K562 (cell line): ENCODE measurements around the gene PCDH1. TPM values are rescaled to one million over a fixed set of nuclear protein-coding genes. Genes with fewer than 3 reads are reported as not detected.

Source experiments
- ATAC-seq: fragments of 200-7000 bp; cut with Tn5 transposase; 3 replicates; pipeline ENCODE4 v1.9.1; 2020; ENCODE audit warnings: moderate library complexity
- BruUV-seq: library from RNA; stranded (reverse); fragments of 400-500 nt; replicated peaks from 2 replicates; lab custom pipeline; 2021; lab: Mats Ljungman, UMichigan
- CTCF ChIA-PET: fragments of 300-600 bp; formaldehyde crosslinking; extraction: SDS; loops from one replicate; lab custom pipeline; 2021; ENCODE audit warnings: low intra/inter-chr PET ratio; lab: Yijun Ruan, JAX
- POLR2A ChIA-PET: fragments of 300-600, 350-650 bp; sonication (Branson Sonifier 250); formaldehyde crosslinking; extraction: SDS; loops from one replicate; lab custom pipeline; 2021; ENCODE audit warnings: antibody characterized with exemption, inconsistent platforms; lab: Yijun Ruan, JAX
- DNase-seq, 4 experiments: peaks; one replicate each; pipeline versions ENCODE4 v3.0.0 to v3.0.0-alpha.2; 2011 to 2018; ENCODE audit warnings: low spot score in 3 of 4, mixed read lengths in 3 of 4; ENCODE audit errors: extremely low read depth in 1 of 4
- FAIRE-seq: peaks from 2 replicates; lab custom pipeline; 2011; peaks lifted over from hg19 to GRCh38; lab: Jason Lieb, UNC
- H2AFZ ChIP-seq: 2 replicates; pipeline ENCODE4 v1.6.0; 2011; ENCODE audit warnings: low read depth, low read length, control low read depth, inconsistent platforms
- H3K27ac ChIP-seq: fragments of 200-600 bp; 3 replicates; pipeline ENCODE4 v1.8.0; 2011; ENCODE audit warnings: low read depth, mild to moderate bottlenecking, control low read depth, inconsistent platforms, low read length, moderate library complexity, mixed read lengths; ENCODE audit errors: extremely low read depth
- H3K27me3 ChIP-seq, 2 experiments: fragments of 300-600 bp in 1 of 2; 2 replicates in 1 of 2; 3 replicates in 1 of 2; pipeline versions ENCODE4 v1.6.0 to v1.8.0; 2011; ENCODE audit warnings: inconsistent platforms in 2 of 2, low read length in 2 of 2, mild to moderate bottlenecking in 1 of 2, mixed read lengths in 1 of 2, moderate library complexity in 1 of 2; ENCODE audit not compliant: control insufficient read depth in 2 of 2, insufficient read depth in 2 of 2
- H3K36me3 ChIP-seq: fragments of 300-600 bp; 3 replicates; pipeline ENCODE4 v1.8.0; 2011; ENCODE audit warnings: mild to moderate bottlenecking, low read length, inconsistent platforms; ENCODE audit not compliant: control insufficient read depth, insufficient read depth
- H3K4me1 ChIP-seq, 2 experiments: fragments of 200-600 bp in 1 of 2; replicated peaks in 1 of 2; 2 replicates in 1 of 2; 3 replicates in 1 of 2; pipeline versions ENCODE4 v1.5.1 to v1.8.0; 2011; ENCODE audit warnings: inconsistent platforms in 2 of 2, low read length in 2 of 2, mild to moderate bottlenecking in 1 of 2, mixed read lengths in 1 of 2, moderate library complexity in 1 of 2; ENCODE audit not compliant: control insufficient read depth in 2 of 2, insufficient read depth in 2 of 2
- H3K4me2 ChIP-seq: 2 replicates; pipeline ENCODE4 v1.6.1; 2011; ENCODE audit warnings: low read length, control low read depth, inconsistent platforms, mixed read lengths; ENCODE audit not compliant: insufficient read depth
- H3K4me3 ChIP-seq: fragments of 200-600 bp; sonication (generic), shearing (Covaris generic); 2 replicates; pipeline ENCODE4 v1.5.1; 2016; ENCODE audit warnings: control low read depth, inconsistent platforms
- H3K79me2 ChIP-seq: fragments of 200-600 bp; 3 replicates; pipeline ENCODE4 v1.8.0; 2011; ENCODE audit warnings: low read length, inconsistent platforms; ENCODE audit not compliant: control insufficient read depth, insufficient read depth
- H3K9ac ChIP-seq, 2 experiments: 2 replicates each; pipeline versions ENCODE4 v1.6.0 to v1.6.1; 2011; ENCODE audit warnings: low read depth in 2 of 2, low read length in 2 of 2, control low read depth in 1 of 2, inconsistent platforms in 1 of 2, mild to moderate bottlenecking in 1 of 2, mixed read lengths in 1 of 2; ENCODE audit not compliant: insufficient read depth in 1 of 2
- H3K9me1 ChIP-seq: one replicate; pipeline ENCODE4 v1.6.0; 2011; ENCODE audit warnings: inconsistent platforms, mild to moderate bottlenecking, low read length, moderate library complexity; ENCODE audit not compliant: control insufficient read depth, insufficient read depth
- H3K9me3 ChIP-seq: replicated peaks from 2 replicates; pipeline ENCODE4 v1.5.1; 2011; ENCODE audit warnings: low read depth, low read length, inconsistent platforms; ENCODE audit not compliant: control insufficient read depth, insufficient read depth
- H4K20me1 ChIP-seq: replicated peaks from 2 replicates; pipeline ENCODE4 v1.6.1; 2011; ENCODE audit warnings: low read length, inconsistent platforms, mixed read lengths; ENCODE audit not compliant: control insufficient read depth, insufficient read depth
- FOXM1 ChIP-seq, 2 experiments: fragments of 450-650 bp in 1 of 2; sonication (generic) in 1 of 2; formaldehyde crosslinking in 1 of 2; IDR thresholded peaks; 2 replicates each; pipeline versions ENCODE4 v1.6.1 to v1.9.0; 2017 to 2022; ENCODE audit warnings: low read depth in 2 of 2, mild to moderate bottlenecking in 2 of 2, missing genetic modification reagents in 1 of 2, moderate library complexity in 1 of 2
- IRF9 ChIP-seq: fragments of 450-650 bp; IDR thresholded peaks from 2 replicates; pipeline ENCODE4 v1.6.1; 2016; ENCODE audit warnings: missing biosample characterization, missing genetic modification characterization
- KAT7 ChIP-seq: sonication (generic); formaldehyde crosslinking; IDR thresholded peaks from 2 replicates; pipeline ENCODE4 v1.8.0; 2022; ENCODE audit warnings: missing genetic modification reagents, mild to moderate bottlenecking, borderline replicate concordance
- RHOXF2B ChIP-seq: fragments of 250-450 bp; sonication (Bioruptor Pico); conservative IDR thresholded peaks from 2 replicates; pipeline ENCODE4 v1.5.1; 2021
- TFE3 ChIP-seq: fragments of 450-650 bp; formaldehyde crosslinking; IDR thresholded peaks from 2 replicates; pipeline ENCODE4 v1.4.0; 2020; ENCODE audit warnings: mild to moderate bottlenecking, mixed read lengths
- THRA ChIP-seq: fragments of 450-650 bp; IDR thresholded peaks from 2 replicates; pipeline ENCODE4 v1.6.1; 2017; ENCODE audit warnings: mild to moderate bottlenecking, moderate library complexity
- ZC3H8 ChIP-seq: fragments of 450-650 bp; IDR thresholded peaks from 2 replicates; pipeline ENCODE4 v1.6.1; 2017
- ZNF124 ChIP-seq: sonication (generic); formaldehyde crosslinking; IDR thresholded peaks from 2 replicates; pipeline ENCODE4 v1.8.1; 2022; ENCODE audit warnings: missing genetic modification reagents
- ZNF311 ChIP-seq: fragments of 250-450 bp; sonication (Bioruptor Pico); IDR thresholded peaks from 2 replicates; pipeline ENCODE4 v1.4.0; 2020; ENCODE audit warnings: mild to moderate bottlenecking, moderate library complexity
- ZNF655 ChIP-seq: fragments of 250-450 bp; sonication (Bioruptor Pico); IDR thresholded peaks from 2 replicates; pipeline ENCODE4 v1.5.0; 2021
- ZNF764 ChIP-seq: fragments of 250-450 bp; sonication (Bioruptor Pico); IDR thresholded peaks from 2 replicates; pipeline ENCODE4 v1.4.0; 2020; ENCODE audit warnings: low read depth, mild to moderate bottlenecking, moderate library complexity
- WGBS: fragments of 100-300 bp; shearing (Covaris generic); methylation state at CpG from one replicate; pipeline ENCODE4 v1.1.6; 2016; ENCODE audit warnings: low coverage, mixed read lengths; ENCODE audit not compliant: insufficient coverage; ENCODE audit errors: missing lambda C conversion rate; 5-methylcytosine and 5-hydroxymethylcytosine counted together
- in situ Hi-C: fragments of 300-500 bp; cut with MboI; formaldehyde crosslinking; loops from 4 replicates; pipeline ENCODE4 v1.15.0; 2018; ENCODE audit warnings: inconsistent platforms, mixed read lengths
- intact Hi-C: fragments of 100-400 bp; cut with micrococcal nuclease; formaldehyde crosslinking; loops from 2 replicates; pipeline ENCODE4 v1.14.2; 2022
- polyA plus RNA-seq, 8 experiments: library from polyadenylated mRNA; depleted of rRNA in 4 of 8; stranded (reverse) in 5 of 8; unstranded in 3 of 8; fragments of >200 nt; fragmentation: Nextera tagmentation in 2 of 8; fragmentation: Illumina TruSeq in 1 of 8; extraction: Ambion mirVana in 2 of 8; extraction: Trizol in 1 of 8; gene quantifications; 2 replicates each; pipeline versions ENCODE4 v1.2.1 to v1.2.3, GENCODE V29; 2011 to 2014; ENCODE audit warnings: inconsistent platforms in 1 of 8, missing spikeins in 1 of 8
- total RNA-seq, 7 experiments: library from RNA; depleted of rRNA in 6 of 7; stranded (reverse); fragments of >200 nt in 6 of 7; fragmentation: Illumina TruSeq in 2 of 7; extraction: Trizol in 2 of 7; gene quantifications; 2 replicates each; pipeline versions ENCODE4 v1.2.1 to v1.2.3, GENCODE V29; 2011 to 2021; ENCODE audit warnings: low replicate concordance in 1 of 7

The PCDH1 gene
- total and polyA plus RNA-seq, 9 of the 15 experiments (the other 6 are each of a cell fraction or from before 2014, with no cell fraction given): 0.11 to 3.6 (median 1.9) TPM; not detected in 1

- TF ChIP-seq TFE3: no peak
- TF ChIP-seq RHOXF2B (CRISPR knock-in tag): no peak
- no peak for TF ChIP-seq KAT7 (CRISPR knock-in tag)
- no peak for TF ChIP-seq ZNF311 (CRISPR knock-in tag)
Observed at GRCh38 chr5:141843156-141843927, 34.9 kb downstream of the PCDH1 start (continued).

GRCh38 chr5:141841378-141842180, 36.6 kb downstream of the PCDH1 start:
- Histone ChIP-seq H3K36me3 (no peaks in the 10 kb centered on the region), H2AFZ (no peak overlapping the region), H3K4me3 (no peak overlapping the region), H3K4me2 (no peak overlapping the region), H4K20me1 (no peaks in the 10 kb centered on the region; the same call in 1 of the 2 replicates), H3K9me3 (no peaks in the 10 kb centered on the region), H3K79me2 (no peaks in the 10 kb centered on the region), H3K9ac (no peak overlapping the region), H3K9me1 (no peaks in the 10 kb centered on the region), H3K27ac (no peak overlapping the region), H3K27me3 (peaks cover 7 to 34% of the 10 kb centered on the region in 2 experiments), H3K4me1 (peaks cover 12 to 26% of the 10 kb centered on the region in 2 experiments)
- DNase-seq (no peak), FAIRE-seq (no peak), ATAC-seq (no peak)
- BruUV-seq: no TSS peak
- 5% methylated on average over 14 of the region's 14 CpGs for WGBS
- in situ Hi-C loops: no loop called here
- POLR2A ChIA-PET: interaction anchor here (0.6 kb wide), 1 partner anchor 10 kb away, joined by 4 read pairs; no protein-coding TSS in a partner anchor
- intact Hi-C loops: no loop called here
- CTCF ChIA-PET: no interaction called here
- TF ChIP-seq FOXM1 (IDR thresholded peaks at IDR 0.05; ENCODE audit: low read depth): no peak
- TF ChIP-seq FOXM1 (CRISPR knock-in tag; IDR thresholded peaks at IDR 0.05; ENCODE audit: low read depth): no peak
- TF ChIP-seq ZNF655 (CRISPR knock-in tag): no peak
- TF ChIP-seq ZNF764 (CRISPR knock-in tag): no peak
- no peak for TF ChIP-seq IRF9 (tag)
- no peak for TF ChIP-seq THRA
- no peak for TF ChIP-seq ZNF124 (CRISPR knock-in tag)
- TF ChIP-seq ZC3H8: no peak
